BJ (cell line): ENCODE data around the gene HS3ST2. TPM values are rescaled to one million over a fixed set of nuclear protein-coding genes. Genes with fewer than 3 reads are reported as not detected.

Source experiments
- CTCF ChIA-PET: fragments of 350-600 bp; formaldehyde crosslinking; extraction: SDS; loops from one replicate; lab custom pipeline; 2021; ENCODE audit warnings: antibody characterized with exemption, inconsistent platforms; lab: Yijun Ruan, JAX
- POLR2A ChIA-PET: fragments of 300-600 bp; sonication (Branson Sonifier 250); formaldehyde crosslinking; extraction: SDS; loops from one replicate; lab custom pipeline; 2021; ENCODE audit warnings: antibody characterized with exemption; lab: Charles Lee
- DNase-seq: peaks from one replicate; pipeline ENCODE4 v3.0.0-alpha.2; 2011; ENCODE audit warnings: low read depth
- H3K27me3 ChIP-seq: 2 replicates; pipeline ENCODE4 v1.6.0; 2011; ENCODE audit warnings: low read length; ENCODE audit not compliant: control insufficient read depth, insufficient read depth
- H3K36me3 ChIP-seq: 2 replicates; pipeline ENCODE4 v1.5.1; 2011; ENCODE audit warnings: low read length; ENCODE audit not compliant: control insufficient read depth, insufficient read depth
- H3K4me3 ChIP-seq: 2 replicates; pipeline ENCODE4 v1.5.1; 2011; ENCODE audit warnings: low read depth, mild to moderate bottlenecking, control low read depth, low read length
- polyA plus RNA-seq: library from polyadenylated mRNA; depleted of rRNA; stranded (reverse); fragments of >200 nt; gene quantifications from 2 replicates; pipeline ENCODE4 v1.2.3, GENCODE V29; 2011
- TF ChIP-seq, protein P1 (sequence below): IDR thresholded peaks from 2 replicates; pipeline ENCODE4 v1.5.1; 2011; ENCODE audit warnings: low read depth, mild to moderate bottlenecking, control low read depth, inconsistent platforms, low read length, moderate library complexity; ENCODE audit not compliant: insufficient read depth

Gene HS3ST2
- polyA plus RNA-seq, 1 experiment, result not detected

DNA sequence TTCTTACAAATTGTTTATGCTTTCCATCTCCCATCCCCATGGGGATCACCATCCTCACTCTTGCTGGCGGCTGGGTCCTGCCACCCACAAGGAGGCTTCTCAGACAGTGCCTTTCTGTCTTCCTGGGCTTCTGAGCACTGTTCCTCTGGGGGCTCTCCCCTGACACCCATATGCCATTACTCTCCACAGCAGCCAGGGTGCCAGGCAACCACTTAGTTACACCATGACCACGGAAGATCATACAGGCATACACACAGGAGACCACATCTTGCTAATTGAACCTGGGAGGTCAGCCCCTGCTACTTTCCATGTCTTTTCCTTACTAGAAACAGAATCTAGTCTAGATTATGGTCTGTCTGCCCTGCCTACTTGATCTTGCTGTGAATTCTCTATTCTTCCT is 27.7 kb upstream of the HS3ST2 start:
- TF ChIP-seq, protein P1, sequence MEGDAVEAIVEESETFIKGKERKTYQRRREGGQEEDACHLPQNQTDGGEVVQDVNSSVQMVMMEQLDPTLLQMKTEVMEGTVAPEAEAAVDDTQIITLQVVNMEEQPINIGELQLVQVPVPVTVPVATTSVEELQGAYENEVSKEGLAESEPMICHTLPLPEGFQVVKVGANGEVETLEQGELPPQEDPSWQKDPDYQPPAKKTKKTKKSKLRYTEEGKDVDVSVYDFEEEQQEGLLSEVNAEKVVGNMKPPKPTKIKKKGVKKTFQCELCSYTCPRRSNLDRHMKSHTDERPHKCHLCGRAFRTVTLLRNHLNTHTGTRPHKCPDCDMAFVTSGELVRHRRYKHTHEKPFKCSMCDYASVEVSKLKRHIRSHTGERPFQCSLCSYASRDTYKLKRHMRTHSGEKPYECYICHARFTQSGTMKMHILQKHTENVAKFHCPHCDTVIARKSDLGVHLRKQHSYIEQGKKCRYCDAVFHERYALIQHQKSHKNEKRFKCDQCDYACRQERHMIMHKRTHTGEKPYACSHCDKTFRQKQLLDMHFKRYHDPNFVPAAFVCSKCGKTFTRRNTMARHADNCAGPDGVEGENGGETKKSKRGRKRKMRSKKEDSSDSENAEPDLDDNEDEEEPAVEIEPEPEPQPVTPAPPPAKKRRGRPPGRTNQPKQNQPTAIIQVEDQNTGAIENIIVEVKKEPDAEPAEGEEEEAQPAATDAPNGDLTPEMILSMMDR, result no peak
- H3K4me3 ChIP-seq, result no peak overlapping the region
- H3K27me3 ChIP-seq, result no peaks in the 10 kb centered on the region
- CTCF ChIA-PET, result no interaction called here
- DNase-seq, result no peak
- H3K36me3 ChIP-seq, result no peaks in the 10 kb centered on the region
- POLR2A ChIA-PET, result no interaction called here

DNA sequence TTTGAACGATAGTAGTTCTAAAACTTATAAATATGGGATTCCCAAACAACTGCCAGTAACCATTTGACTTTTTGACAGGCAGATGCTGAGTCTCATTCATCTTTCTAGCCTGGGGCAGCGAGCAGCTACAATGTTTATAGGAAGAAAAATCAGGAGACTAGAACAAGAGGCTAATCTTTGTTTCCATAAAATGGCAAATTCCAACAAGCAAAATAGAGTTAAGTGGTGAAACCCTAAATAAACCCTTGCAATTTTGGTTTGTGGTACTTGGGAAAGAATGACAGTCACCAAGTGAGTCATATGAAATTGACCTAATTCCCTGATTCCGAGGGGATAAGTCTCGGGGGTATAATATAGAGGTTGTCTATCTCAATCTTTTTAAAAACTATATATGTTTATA is 27.3 kb upstream of the HS3ST2 start:
- TF ChIP-seq, protein P1, result no peak
- ChIA-PET CTCF (no interaction called here), POLR2A (no interaction called here)
- no peak for DNase-seq
- no peaks in the 10 kb centered on the region for H3K27me3 ChIP-seq
- no peak overlapping the region for H3K4me3 ChIP-seq
- no peaks in the 10 kb centered on the region for H3K36me3 ChIP-seq

DNA sequence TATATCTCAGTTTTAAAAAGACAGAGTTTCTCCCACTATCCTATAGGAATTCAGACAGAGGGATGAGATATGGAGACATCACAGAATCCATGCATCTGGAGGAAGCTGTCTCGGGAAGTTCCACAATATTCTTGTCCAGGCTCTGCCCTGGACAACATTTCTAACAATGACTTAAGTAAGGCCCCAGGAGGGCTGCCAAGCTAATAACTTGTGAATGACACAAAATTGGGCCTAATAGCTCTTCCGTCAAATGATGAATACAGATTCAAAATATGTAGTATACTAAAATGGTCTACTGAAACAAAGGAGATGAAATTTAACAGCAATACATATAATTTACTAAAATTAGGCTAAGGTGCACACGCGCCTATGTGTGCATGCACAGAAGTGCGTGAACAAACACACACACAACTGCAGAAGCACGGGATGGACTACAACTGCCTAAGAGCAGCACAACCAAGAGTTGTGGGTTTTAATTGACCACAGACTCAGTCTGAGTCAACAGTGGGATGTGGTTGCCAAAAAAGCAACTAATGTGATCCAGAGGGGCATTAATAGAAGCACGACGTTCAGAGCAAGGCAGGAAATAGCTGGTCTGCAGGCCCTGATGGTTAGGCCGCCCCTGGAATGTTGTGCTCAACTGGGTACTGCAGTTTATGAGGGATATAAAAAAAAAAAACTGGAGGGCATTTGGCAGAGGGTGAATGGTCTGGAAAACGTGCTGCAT is 26.3 kb upstream of the HS3ST2 start:
- CTCF ChIA-PET, result no interaction called here
- Histone ChIP-seq H3K27me3 (no peaks in the 10 kb centered on the region), H3K4me3 (no peak overlapping the region), H3K36me3 (no peaks in the 10 kb centered on the region)
- peak; percentile 88 for DNase-seq
- TF ChIP-seq, protein P1, result 0 out of 2 replicates have a peak, but pooled peaks have one; percentile 7
- POLR2A ChIA-PET, result no interaction called here

DNA sequence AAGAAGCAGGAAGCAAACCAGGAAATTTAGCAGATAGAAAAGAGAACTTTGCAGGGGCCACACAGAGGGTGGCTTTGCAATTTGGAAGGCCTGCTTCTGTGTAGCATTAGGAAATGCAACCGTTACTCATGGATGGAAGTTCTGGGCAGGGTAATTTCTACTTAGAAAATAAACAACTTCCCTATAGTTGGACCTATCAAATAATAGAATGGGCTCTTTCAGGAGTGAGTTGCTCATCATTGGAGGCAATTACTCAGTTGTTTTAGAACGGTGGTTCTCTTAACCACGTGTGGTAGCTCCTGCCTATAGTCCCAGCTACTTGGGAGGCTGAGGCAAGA is 25.8 kb upstream of the HS3ST2 start:
- no peaks in the 10 kb centered on the region for H3K36me3 ChIP-seq
- no peak overlapping the region for H3K4me3 ChIP-seq
- TF ChIP-seq, protein P1, result no peak
- ChIA-PET CTCF (interaction anchor here (1.3 kb wide), 1 partner anchor 25 kb away, joined by 5 read pairs; no protein-coding TSS in a partner anchor), POLR2A (no interaction called here)
- no peak for DNase-seq
- H3K27me3 ChIP-seq, result no peaks in the 10 kb centered on the region

DNA sequence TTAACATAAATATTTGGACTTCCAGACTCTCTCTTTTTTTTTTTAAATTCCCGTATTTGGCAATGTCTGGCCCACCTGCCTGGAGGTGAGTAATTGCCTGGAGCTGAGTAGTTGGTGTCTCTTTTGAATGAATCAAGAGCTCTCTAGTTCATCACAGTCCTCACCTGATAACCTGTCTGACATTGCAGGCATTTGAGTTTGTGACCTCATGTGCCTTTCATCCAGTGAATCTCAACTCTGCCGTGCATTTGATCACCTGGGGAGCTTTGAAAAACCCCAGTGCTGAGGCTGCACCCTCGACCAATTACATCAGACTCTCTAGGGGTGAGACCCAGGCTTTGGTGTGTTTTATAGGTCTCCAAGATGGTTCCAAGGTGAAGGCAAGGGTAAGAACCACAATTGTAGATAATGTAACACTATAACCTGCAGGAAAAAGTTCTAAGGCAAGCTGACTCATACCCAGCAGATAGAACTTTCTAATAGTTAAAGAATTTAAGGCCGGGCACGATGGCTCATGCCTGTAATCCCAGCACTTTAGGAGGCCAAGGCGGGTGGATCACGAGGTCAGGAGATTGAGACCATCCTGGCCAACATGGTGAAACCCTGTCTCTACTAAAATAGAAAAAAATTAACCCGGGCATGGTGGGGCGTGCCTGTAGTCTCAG is 24.5 kb upstream of the HS3ST2 start:
- no peaks in the 10 kb centered on the region for H3K36me3 ChIP-seq
- H3K4me3 ChIP-seq, result no peak overlapping the region
- CTCF ChIA-PET, result interaction anchor here (1.0 to 1.7 kb wide), 4 partner anchors 9 to 27 kb away, joined by 3 to 5 read pairs (median 4); no protein-coding TSS in a partner anchor
- POLR2A ChIA-PET, result no interaction called here
- no peaks in the 10 kb centered on the region for H3K27me3 ChIP-seq
- no peak for DNase-seq
- TF ChIP-seq, protein P1, result no peak
